GM19324 (cell line): ENCODE measurements around the gene RNU1-4.
A peak's percentile ranks its signal among the peaks of the same experiment; 100 is the strongest.
"Not testable (repeated sequence)": the region's sequence is repeated elsewhere in the genome, so short reads cannot be mapped to it uniquely, and the experiment has no call there.

Experiments
- ATAC-seq: cut with Tn5 transposase; IDR thresholded peaks from one replicate; pipeline ENCODE4 v1.9.1; 2021; ENCODE audit warnings: mild to moderate bottlenecking, moderate library complexity; ENCODE audit not compliant: unreplicated experiment, low FRiP score

RNU1-4 gene

GRCh38 chr1:16740047-16740964 is at the start of gene RNU1-4:
Gene RNU1-4, plus strand, starts transcription at chr1:16740516.
- peak; percentile 88 for ATAC-seq

DNA sequence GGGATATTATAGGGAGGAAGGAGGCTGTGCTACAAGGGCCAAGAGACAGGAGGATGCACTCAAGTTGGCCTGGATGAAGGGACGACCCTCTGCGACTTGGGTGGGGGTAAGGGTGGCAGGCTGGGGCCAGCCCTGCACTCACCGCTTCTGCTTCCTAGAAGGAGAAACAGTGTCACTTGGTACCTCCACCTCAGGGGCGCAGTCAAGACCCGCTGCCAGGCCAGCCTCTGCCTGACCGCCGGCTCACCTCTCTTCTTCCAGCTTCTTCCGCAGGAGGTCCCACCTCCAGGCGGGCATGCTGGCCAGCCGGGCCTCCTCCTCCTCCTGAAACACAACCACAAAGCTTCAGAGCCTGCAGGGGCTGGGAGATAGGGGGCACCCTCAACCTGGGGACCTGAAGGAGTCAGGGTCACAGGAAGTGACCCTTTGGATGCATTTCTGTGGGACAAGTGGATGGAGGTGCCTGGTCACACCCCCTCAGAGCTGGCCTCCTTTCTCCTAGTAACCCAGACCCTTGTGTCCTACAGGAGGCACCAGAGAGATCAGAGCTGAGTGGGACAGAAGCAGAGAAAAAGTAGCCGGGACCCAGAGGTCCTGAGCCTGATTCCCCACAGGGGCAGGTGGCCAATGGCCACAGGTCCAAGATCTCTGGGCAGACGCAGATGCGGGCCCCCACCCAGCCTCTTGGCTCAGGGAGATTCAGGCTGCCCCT is 49.2 kb upstream of the RNU1-4 start:
- ATAC-seq, result not testable (repeated sequence)

- ATAC-seq, result not testable (repeated sequence)
These were observed 48.0 kb upstream of the RNU1-4 start for GRCh38 chr1:16692283-16692682.

- not testable (repeated sequence) for ATAC-seq
These were observed 47.4 kb upstream of the RNU1-4 start for GRCh38 chr1:16692717-16693448.

GRCh38 chr1:16693449-16694307 is 46.6 kb upstream of the RNU1-4 start:
- not testable (repeated sequence) for ATAC-seq

DNA sequence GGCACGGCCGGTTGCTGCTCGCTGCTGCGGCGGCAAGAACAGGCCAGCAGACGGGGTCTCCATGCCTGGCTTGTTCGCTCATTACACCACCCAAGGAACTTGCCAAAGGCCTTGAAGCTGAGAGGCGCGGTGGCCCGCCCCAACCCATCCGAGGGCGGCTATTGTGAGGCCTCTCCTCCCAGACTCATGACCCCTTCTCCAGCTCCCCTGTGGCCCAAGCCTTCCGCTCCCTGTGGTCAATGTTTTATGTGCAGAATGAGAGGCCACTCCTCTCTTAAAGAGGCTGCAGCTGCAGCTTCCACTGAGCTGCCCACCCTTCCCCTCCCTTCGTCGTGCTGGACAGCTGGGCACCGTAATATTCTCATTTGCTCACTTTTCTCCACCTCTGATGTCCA is 46.0 kb upstream of the RNU1-4 start:
- ATAC-seq, result not testable (repeated sequence)

- not testable (repeated sequence) for ATAC-seq
These were observed 43.7 kb upstream of the RNU1-4 start for GRCh38 chr1:16696507-16697150.

- not testable (repeated sequence) for ATAC-seq
These were observed 43.2 kb upstream of the RNU1-4 start for GRCh38 chr1:16697152-16697551.

- not testable (repeated sequence) for ATAC-seq
These were observed 40.9 kb upstream of the RNU1-4 start for GRCh38 chr1:16699440-16699839.

GRCh38 chr1:16700138-16700895 is 40.0 kb upstream of the RNU1-4 start:
- not testable (repeated sequence) for ATAC-seq

DNA sequence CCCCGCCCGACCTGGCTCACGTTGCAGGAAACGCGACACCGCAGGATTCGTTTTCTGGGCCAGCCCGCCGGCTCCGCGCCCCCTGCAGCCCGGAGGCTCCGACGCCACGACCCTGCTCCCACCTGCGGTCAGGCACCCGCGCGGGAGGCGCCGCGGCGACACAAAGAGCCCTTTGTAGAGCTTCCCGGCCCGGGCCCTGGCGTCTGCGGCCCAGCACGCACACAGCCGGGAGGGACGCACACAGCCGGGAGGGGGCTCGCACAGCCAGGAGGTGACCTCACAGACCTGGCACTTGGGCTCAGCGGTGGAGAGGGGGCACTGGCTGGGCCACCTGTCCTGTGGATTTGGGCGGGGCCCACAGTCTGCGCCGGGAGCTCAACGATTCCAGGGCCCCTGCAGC is 39.1 kb upstream of the RNU1-4 start:
- ATAC-seq, result not testable (repeated sequence)

DNA sequence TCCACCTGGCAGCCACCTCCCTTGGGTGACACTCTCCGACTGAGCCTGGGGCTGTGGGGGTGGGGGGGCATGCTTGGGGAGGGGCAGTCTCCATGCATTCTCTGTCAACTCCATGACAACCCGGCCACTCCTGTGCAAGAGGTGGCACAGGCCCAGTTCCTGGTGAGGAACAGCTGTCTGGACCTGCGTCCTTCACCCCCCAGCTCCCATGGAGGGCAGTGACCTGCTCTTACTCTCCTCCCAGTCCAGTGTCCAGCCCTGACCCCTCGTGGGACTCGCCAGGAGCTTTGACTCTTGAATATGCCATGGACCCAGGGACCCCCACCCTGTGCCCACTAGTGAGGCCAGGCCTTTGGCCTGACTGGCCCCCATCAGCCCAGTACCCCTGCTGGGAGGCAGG is 38.0 kb upstream of the RNU1-4 start:
- not testable (repeated sequence) for ATAC-seq

- ATAC-seq, result not testable (repeated sequence)
These were observed 37.2 kb upstream of the RNU1-4 start for GRCh38 chr1:16703141-16703540.

DNA sequence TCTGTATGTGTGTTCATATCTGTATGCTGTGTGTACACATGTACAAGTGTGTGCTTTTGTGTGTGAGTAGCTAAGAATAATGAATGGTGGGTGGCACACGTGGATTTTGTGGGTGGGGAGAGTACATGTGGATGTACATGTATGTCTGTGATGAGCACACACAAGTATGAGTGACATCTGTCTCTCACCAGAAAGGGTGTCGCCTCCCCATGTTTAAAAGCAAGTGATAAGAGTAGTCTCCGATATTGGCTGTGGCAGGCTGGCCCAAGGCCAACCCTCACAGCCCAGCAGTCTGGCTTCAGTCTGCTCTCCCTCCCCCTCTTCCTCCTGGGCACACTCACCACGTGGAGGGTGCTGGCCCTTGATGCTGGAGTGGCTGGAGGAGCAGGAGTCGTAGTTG is 36.7 kb upstream of the RNU1-4 start:
- ATAC-seq, result not testable (repeated sequence)

- not testable (repeated sequence) for ATAC-seq
These were observed 36.2 kb upstream of the RNU1-4 start for GRCh38 chr1:16704076-16704475.

DNA sequence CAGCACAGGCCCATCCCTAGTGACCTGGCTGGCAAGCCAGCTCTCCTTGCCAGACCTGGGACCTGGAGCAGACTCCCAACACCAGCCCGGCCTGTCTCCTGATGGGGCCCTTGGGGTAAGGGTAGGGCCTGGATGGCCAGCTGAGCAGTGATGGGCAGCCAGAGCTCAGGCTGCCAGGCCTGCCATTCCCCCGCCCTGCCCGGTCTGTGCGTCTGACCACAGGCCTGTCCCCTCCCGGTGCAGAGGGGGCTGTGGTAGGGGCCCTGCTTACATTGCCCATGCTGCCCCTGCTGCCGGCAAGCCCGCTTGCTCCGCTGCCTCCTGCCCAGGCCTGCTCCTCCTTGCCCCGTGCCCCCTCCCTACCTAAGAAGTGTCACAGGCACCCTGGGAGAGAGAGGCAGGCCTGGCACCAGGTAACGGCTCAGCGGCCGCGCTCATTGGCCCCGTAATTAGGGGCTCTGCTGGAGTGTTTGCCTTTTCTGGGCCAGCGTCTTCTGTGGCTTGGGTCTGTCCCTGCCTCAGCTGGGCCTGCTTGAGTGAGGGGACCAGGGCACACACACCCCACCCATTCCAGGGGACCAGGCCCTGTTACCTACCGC is 35.7 kb upstream of the RNU1-4 start:
- ATAC-seq, result not testable (repeated sequence)

GRCh38 chr1:16706302-16706701 is 34.0 kb upstream of the RNU1-4 start:
- not testable (repeated sequence) for ATAC-seq
